A549 (cell line): ENCODE measurements around the gene PPP1R18. TPM values are rescaled to one million over a fixed set of nuclear protein-coding genes. Genes with fewer than 3 reads are reported as not detected.

ENCODE experiments used
- ATAC-seq, 2 experiments: fragments of 200-7000 bp in 1 of 2; fragments of >200 bp in 1 of 2; cut with Nextera tagmentation in 1 of 2; cut with Tn5 transposase in 1 of 2; 3 replicates each; pipeline versions ENCODE4 v1.8.0 to v1.9.1; 2018 to 2020; ENCODE audit warnings: mild to moderate bottlenecking in 1 of 2, moderate library complexity in 1 of 2
- CTCF ChIA-PET: fragments of 300-600 bp; sonication (Branson Sonifier 250); formaldehyde crosslinking; extraction: SDS; loops from one replicate; lab custom pipeline; 2021; ENCODE audit warnings: antibody characterized with exemption, inconsistent platforms; lab: Yijun Ruan, JAX
- POLR2A ChIA-PET: fragments of 350-600 bp; formaldehyde crosslinking; extraction: SDS; loops from one replicate; lab custom pipeline; 2021; ENCODE audit warnings: antibody characterized with exemption, inconsistent platforms; lab: Yijun Ruan, JAX
- DNase-seq, 2 experiments: peaks; one replicate each; pipeline versions ENCODE4 v3.0.0 to v3.0.0-alpha.2; 2011 to 2016; ENCODE audit warnings: low read depth in 1 of 2, low spot score in 1 of 2
- FAIRE-seq: peaks from 2 replicates; lab custom pipeline; 2011; peaks lifted over from hg19 to GRCh38; lab: Jason Lieb, UNC
- H3K27ac ChIP-seq, 2 experiments: fragments of >200 bp; sonication (Bioruptor Twin); formaldehyde crosslinking; 3 replicates each; pipeline ENCODE4 v1.5.1; 2016 to 2017
- H3K4me1 ChIP-seq: fragments of >200 bp; sonication (Bioruptor Twin); formaldehyde crosslinking; 3 replicates; pipeline ENCODE4 v1.6.1; 2016
- H3K4me2 ChIP-seq: fragments of >200 bp; sonication (Bioruptor Twin); formaldehyde crosslinking; 3 replicates; pipeline ENCODE4 v1.6.1; 2016
- H3K4me3 ChIP-seq: fragments of >200 bp; sonication (Bioruptor Twin); formaldehyde crosslinking; 3 replicates; pipeline ENCODE4 v1.5.1; 2016
- H3K9me3 ChIP-seq: fragments of >200 bp; sonication (Bioruptor Twin); formaldehyde crosslinking; 3 replicates; pipeline ENCODE4 v1.6.1; 2016
- EHF ChIP-seq: fragments of 250-450 bp; sonication (Bioruptor Pico); IDR thresholded peaks from 2 replicates; pipeline ENCODE4 v1.5.0; 2020; ENCODE audit warnings: mild to moderate bottlenecking
- FOSL2 ChIP-seq, 2 experiments: fragments of 450-650 bp in 1 of 2; fragments of >200 bp in 1 of 2; sonication (Bioruptor Twin) in 1 of 2; formaldehyde crosslinking; IDR thresholded peaks; 2 replicates each; pipeline versions ENCODE4 v1.5.0 to v1.6.1; 2016 to 2020; ENCODE audit warnings: mild to moderate bottlenecking in 1 of 2, moderate library complexity in 1 of 2
- FOXS1 ChIP-seq: fragments of 250-450 bp; sonication (Bioruptor Pico); IDR thresholded peaks from 2 replicates; pipeline ENCODE4 v1.5.0; 2020; ENCODE audit warnings: mild to moderate bottlenecking, moderate library complexity
- HEYL ChIP-seq: fragments of 250-450 bp; sonication (Bioruptor Pico); IDR thresholded peaks from 2 replicates; pipeline ENCODE4 v1.8.0; 2021; ENCODE audit warnings: mild to moderate bottlenecking, moderate library complexity
- HOXB13 ChIP-seq: fragments of 250-450 bp; sonication (Bioruptor Pico); IDR thresholded peaks from 2 replicates; pipeline ENCODE4 v1.5.0; 2020; ENCODE audit warnings: low read depth, mild to moderate bottlenecking, moderate library complexity
- JUNB ChIP-seq: fragments of >200 bp; sonication (Bioruptor Twin); formaldehyde crosslinking; IDR thresholded peaks from 2 replicates; pipeline ENCODE4 v1.6.1; 2016
- KDM1A ChIP-seq: fragments of 200-600 bp; sonication (generic); IDR thresholded peaks from 2 replicates; pipeline ENCODE4 v1.6.1; 2016; ENCODE audit warnings: low read depth, mild to moderate bottlenecking
- MAZ ChIP-seq: fragments of 150-350 bp; IDR thresholded peaks from 2 replicates; pipeline ENCODE4 v1.6.1; 2014; ENCODE audit warnings: antibody characterized with exemption, low read depth, low read length, borderline replicate concordance
- NPAS2 ChIP-seq: fragments of 250-450 bp; sonication (Bioruptor Pico); IDR thresholded peaks from 2 replicates; pipeline ENCODE4 v1.8.0; 2022; ENCODE audit warnings: mild to moderate bottlenecking, moderate library complexity, borderline replicate concordance
- PHF8 ChIP-seq: fragments of 200-600 bp; sonication (generic); IDR thresholded peaks from 2 replicates; pipeline ENCODE4 v1.6.1; 2016; ENCODE audit warnings: low read depth, mild to moderate bottlenecking, antibody characterized with exemption, moderate library complexity, borderline replicate concordance
- POLR2A ChIP-seq: IDR thresholded peaks from 2 replicates; pipeline ENCODE4 v1.6.1; 2012; ENCODE audit warnings: mild to moderate bottlenecking, low read length
- RAD21 ChIP-seq, 2 experiments: fragments of >200 bp in 1 of 2; sonication (Bioruptor Twin) in 1 of 2; formaldehyde crosslinking in 1 of 2; IDR thresholded peaks in 1 of 2; conservative IDR thresholded peaks in 1 of 2; 2 replicates in 1 of 2; 3 replicates in 1 of 2; pipeline ENCODE4 v1.6.1; 2012 to 2018; ENCODE audit warnings: inconsistent platforms in 1 of 2
- RARB ChIP-seq: fragments of 250-450 bp; sonication (Bioruptor Pico); IDR thresholded peaks from 2 replicates; pipeline ENCODE4 v1.8.0; 2021; ENCODE audit warnings: mild to moderate bottlenecking, moderate library complexity
- RNF2 ChIP-seq: fragments of 200-600 bp; sonication (generic); IDR thresholded peaks from 2 replicates; pipeline ENCODE4 v1.6.1; 2016; ENCODE audit warnings: low read depth, mild to moderate bottlenecking, antibody characterized with exemption, moderate library complexity, borderline replicate concordance
- SMC3 ChIP-seq: fragments of >200 bp; sonication (Bioruptor Twin); formaldehyde crosslinking; IDR thresholded peaks from 3 replicates; pipeline ENCODE4 v1.6.1; 2018; ENCODE audit warnings: inconsistent platforms
- ZNF302 ChIP-seq: fragments of 250-450 bp; sonication (Bioruptor Pico); IDR thresholded peaks from 2 replicates; pipeline ENCODE4 v1.9.0; 2021; ENCODE audit warnings: inconsistent platforms, mild to moderate bottlenecking, moderate library complexity
- WGBS: methylation state at CpG from one replicate; pipeline ENCODE4 v1.1.6; 2017; ENCODE audit errors: missing lambda C conversion rate; 5-methylcytosine and 5-hydroxymethylcytosine counted together
- polyA plus RNA-seq, 4 experiments: library from polyadenylated mRNA; depleted of rRNA in 3 of 4; stranded (reverse); fragments of >200 nt; fragmentation: RNase III in 1 of 4; extraction: RNeasy Plus Mini Kit Qiagen cat#74134 plus additional on column Dnase treatment in 1 of 4; gene quantifications; 2 replicates in 3 of 4; 3 replicates in 1 of 4; pipeline ENCODE4 v1.2.3, GENCODE V29; 2011 to 2017
- TF ChIP-seq, protein P1 (sequence below): fragments of >200 bp; sonication (Bioruptor Twin); formaldehyde crosslinking; IDR thresholded peaks from 3 replicates; pipeline ENCODE4 v1.5.1; 2016
- TF ChIP-seq, protein P2 (sequence below): IDR thresholded peaks from 2 replicates; pipeline ENCODE4 v1.6.1; 2012

Gene PPP1R18
- polyA plus RNA-seq, 2 of the 4 experiments (the other 2 are of a cell fraction), result 17.1 to 20.6 TPM

DNA sequence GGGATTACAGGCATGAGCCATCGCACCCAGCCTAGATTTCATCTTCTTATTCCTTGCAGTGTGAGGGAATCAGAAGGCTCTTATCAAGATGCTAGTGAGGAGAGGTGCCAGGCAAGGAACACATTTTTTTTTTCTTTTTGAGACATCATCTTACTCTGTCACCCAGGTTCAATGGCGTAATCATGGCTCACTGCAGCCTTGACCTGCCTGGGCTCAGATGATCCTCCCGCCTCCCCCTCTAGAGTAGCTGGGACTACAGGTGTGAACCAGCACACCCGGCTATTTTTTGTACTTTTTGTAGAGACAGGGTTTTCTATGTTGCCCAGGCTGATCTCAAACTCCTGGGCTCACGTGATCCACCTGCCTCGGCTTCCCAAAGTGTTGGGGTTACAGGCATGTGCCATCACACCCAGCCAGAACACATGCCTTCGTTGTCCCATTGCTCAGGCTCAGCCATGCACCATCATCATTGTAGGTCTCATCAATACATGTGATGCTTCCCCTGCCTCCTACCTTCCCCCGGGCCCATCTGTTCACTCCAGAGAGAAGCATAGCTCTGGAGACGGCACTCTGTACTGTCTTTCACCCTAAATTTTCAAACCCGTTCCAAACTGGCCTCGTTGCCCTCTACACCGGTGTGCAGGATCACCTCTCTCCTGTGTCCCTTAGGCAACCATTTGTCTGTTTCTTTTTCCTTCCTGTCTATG lies 45.9 kb upstream of the PPP1R18 start:
- 96% methylated on average over 12 of the region's 12 CpGs for WGBS
- CTCF ChIA-PET, result interaction anchor here (1.0 to 18.8 kb wide), 9 partner anchors 8 to 157 kb away, joined by 3 to 539 read pairs (median 11); partner anchors contain the start of genes DHX16 and FLOT1
- H3K4me2 ChIP-seq, result no peak overlapping the region

DNA sequence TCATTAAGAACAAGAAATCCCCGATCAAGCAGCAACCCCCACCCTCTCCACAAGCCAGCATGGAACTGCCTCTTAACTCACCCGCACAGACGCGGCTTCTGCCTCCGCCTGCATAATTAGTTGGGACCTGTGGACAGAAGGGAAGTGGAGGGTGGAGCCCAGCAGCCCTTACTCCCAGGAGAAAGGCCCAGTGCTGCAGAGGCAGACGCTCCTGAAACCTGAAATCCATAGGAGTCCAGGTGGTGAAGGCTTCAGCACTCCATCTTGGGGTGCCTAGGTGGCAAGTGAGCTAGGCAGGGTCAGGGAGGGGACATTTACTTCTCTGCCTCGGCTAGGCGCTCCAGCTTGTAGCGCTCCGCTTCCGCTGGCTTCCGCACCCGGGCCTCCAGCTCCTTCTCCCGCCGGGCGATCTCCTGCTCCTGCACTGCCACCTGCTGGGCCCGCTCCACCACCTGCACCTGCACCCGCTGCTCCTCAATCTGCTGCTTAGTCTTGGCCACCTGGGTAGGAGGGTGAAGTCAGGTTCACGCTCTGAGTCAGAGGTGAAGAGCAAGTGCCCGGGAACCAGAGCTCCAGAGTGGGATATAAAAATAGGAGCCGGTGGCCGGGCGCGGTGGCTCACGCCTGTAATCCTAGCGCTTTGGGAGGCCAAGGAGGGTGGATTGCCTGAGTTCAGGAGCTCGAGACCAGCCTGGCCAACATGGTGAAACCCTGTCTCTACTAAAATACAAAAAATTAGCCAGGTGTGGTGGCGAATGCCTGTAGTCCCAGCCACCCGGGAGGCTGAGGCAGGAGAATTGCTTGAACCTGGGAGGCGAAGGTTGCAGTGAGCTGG lies 44.4 kb upstream of the PPP1R18 start:
- WGBS, result 67% methylated on average over 30 of the region's 30 CpGs
- FAIRE-seq (no peak), ATAC-seq (peak; percentile 63 to 65), DNase-seq (peak in 1 of 2 experiments; percentile 74)
- TF ChIP-seq RAD21 (conservative IDR thresholded peaks at IDR 0.05 in 1 of 2, IDR thresholded peaks at IDR 0.05 in 1 of 2), result peak; percentile 67 to 70
- no peak for TF ChIP-seq FOXS1 (CRISPR knock-in tag)
- TF ChIP-seq SMC3, result peak; percentile 49; the same call in 2 of the 3 replicates
- TF ChIP-seq, protein P1, sequence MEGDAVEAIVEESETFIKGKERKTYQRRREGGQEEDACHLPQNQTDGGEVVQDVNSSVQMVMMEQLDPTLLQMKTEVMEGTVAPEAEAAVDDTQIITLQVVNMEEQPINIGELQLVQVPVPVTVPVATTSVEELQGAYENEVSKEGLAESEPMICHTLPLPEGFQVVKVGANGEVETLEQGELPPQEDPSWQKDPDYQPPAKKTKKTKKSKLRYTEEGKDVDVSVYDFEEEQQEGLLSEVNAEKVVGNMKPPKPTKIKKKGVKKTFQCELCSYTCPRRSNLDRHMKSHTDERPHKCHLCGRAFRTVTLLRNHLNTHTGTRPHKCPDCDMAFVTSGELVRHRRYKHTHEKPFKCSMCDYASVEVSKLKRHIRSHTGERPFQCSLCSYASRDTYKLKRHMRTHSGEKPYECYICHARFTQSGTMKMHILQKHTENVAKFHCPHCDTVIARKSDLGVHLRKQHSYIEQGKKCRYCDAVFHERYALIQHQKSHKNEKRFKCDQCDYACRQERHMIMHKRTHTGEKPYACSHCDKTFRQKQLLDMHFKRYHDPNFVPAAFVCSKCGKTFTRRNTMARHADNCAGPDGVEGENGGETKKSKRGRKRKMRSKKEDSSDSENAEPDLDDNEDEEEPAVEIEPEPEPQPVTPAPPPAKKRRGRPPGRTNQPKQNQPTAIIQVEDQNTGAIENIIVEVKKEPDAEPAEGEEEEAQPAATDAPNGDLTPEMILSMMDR, result peak; percentile 47; the same call in 2 of the 3 replicates
- POLR2A ChIA-PET, result interaction anchor here (0.6 to 1.4 kb wide), 3 partner anchors 22 to 158 kb away, joined by 3 to 4 read pairs (median 4); no protein-coding TSS in a partner anchor
- CTCF ChIA-PET, result interaction anchor here (0.6 to 18.8 kb wide), 36 partner anchors 8 to 362 kb away, joined by 3 to 539 read pairs (median 4); partner anchors contain the start of genes DDR1, DHX16, FLOT1 and IER3
- Histone ChIP-seq H3K27ac (peak overlapping the region in 1 of 2 experiments; percentile 64; a peak in 3 of 6 replicates), H3K4me2 (no peak overlapping the region), H3K9me3 (no peaks in the 10 kb centered on the region), H3K4me3 (no peak overlapping the region), H3K4me1 (peaks cover 28% of the 10 kb centered on the region; the same call in 2 of the 3 replicates)

More for the DNA sequence above, 45.9 kb upstream of the PPP1R18 start:
- FAIRE-seq (no peak), ATAC-seq (no peak), DNase-seq (no peak)
- Histone ChIP-seq H3K27ac (peak overlapping the region in 1 of 2 experiments; percentile 64; a peak in 1 of 6 replicates), H3K9me3 (no peaks in the 10 kb centered on the region), H3K4me1 (peaks cover 18% of the 10 kb centered on the region; the same call in 2 of the 3 replicates), H3K4me3 (no peak overlapping the region)
- no peak for TF ChIP-seq RNF2
- TF ChIP-seq HEYL (CRISPR knock-in tag), result no peak
- TF ChIP-seq MAZ, result no peak
- TF ChIP-seq KDM1A, result no peak
- TF ChIP-seq, protein P2, sequence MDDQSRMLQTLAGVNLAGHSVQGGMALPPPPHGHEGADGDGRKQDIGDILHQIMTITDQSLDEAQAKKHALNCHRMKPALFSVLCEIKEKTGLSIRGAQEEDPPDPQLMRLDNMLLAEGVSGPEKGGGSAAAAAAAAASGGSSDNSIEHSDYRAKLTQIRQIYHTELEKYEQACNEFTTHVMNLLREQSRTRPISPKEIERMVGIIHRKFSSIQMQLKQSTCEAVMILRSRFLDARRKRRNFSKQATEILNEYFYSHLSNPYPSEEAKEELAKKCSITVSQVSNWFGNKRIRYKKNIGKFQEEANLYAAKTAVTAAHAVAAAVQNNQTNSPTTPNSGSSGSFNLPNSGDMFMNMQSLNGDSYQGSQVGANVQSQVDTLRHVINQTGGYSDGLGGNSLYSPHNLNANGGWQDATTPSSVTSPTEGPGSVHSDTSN, result no peak
- no peak for TF ChIP-seq PHF8
- no peak for TF ChIP-seq RARB (CRISPR knock-in tag)
- TF ChIP-seq ZNF302 (CRISPR knock-in tag), result no peak
- no peak for TF ChIP-seq HOXB13
- no peak for TF ChIP-seq JUNB
- no peak for TF ChIP-seq EHF (CRISPR knock-in tag)
- no peak for TF ChIP-seq POLR2A
- TF ChIP-seq NPAS2 (CRISPR knock-in tag), result no peak
- TF ChIP-seq FOSL2 (IDR thresholded peaks at IDR 0.05), result no peak
- no peak for TF ChIP-seq FOSL2 (CRISPR knock-in tag; IDR thresholded peaks at IDR 0.05)
- POLR2A ChIA-PET, result interaction anchor here (0.8 to 1.5 kb wide), 4 partner anchors 9 to 60 kb away, joined by 3 read pairs; partner anchors contain the start of genes DHX16 and FLOT1
